ENCODE measurements around the gene PGBD5. TPM values are rescaled to one million over a fixed set of nuclear protein-coding genes. Genes with fewer than 3 reads are reported as not detected.
"Not testable (repeated sequence)": the region's sequence is repeated elsewhere in the genome, so short reads cannot be mapped to it uniquely, and the experiment has no call there.

PGBD5 gene, protein sequence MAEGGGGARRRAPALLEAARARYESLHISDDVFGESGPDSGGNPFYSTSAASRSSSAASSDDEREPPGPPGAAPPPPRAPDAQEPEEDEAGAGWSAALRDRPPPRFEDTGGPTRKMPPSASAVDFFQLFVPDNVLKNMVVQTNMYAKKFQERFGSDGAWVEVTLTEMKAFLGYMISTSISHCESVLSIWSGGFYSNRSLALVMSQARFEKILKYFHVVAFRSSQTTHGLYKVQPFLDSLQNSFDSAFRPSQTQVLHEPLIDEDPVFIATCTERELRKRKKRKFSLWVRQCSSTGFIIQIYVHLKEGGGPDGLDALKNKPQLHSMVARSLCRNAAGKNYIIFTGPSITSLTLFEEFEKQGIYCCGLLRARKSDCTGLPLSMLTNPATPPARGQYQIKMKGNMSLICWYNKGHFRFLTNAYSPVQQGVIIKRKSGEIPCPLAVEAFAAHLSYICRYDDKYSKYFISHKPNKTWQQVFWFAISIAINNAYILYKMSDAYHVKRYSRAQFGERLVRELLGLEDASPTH
- not detected in 2 replicates for total RNA-seq

GRCh38 chr1:230426246-230427093, at the start of gene PGBD5:
Gene PGBD5 (minus strand): TSS chr1:230426332. CDS start chr1:230425928, 404 bp downstream.
- intact Hi-C loops (cut with micrococcal nuclease): loop anchor here (5.0 kb wide), 1 partner anchor 799 kb away; the partner anchor contains the start of genes TAF5L and URB2

GRCh38 chr1:230474924-230475323, 48.8 kb upstream of the PGBD5 start:
- intact Hi-C loops (cut with micrococcal nuclease): not testable (repeated sequence)

- intact Hi-C loops (cut with micrococcal nuclease): not testable (repeated sequence)
These were observed 44.6 kb upstream of the PGBD5 start for GRCh38 chr1:230470750-230471149.

- intact Hi-C loops (cut with micrococcal nuclease): no loop called here
These were observed 43.1 kb upstream of the PGBD5 start for GRCh38 chr1:230469271-230469670.

GRCh38 chr1:230465691-230466090, 39.6 kb upstream of the PGBD5 start:
- intact Hi-C loops (cut with micrococcal nuclease): no loop called here

GRCh38 chr1:230464671-230465070, 38.5 kb upstream of the PGBD5 start:
- intact Hi-C loops (cut with micrococcal nuclease): no loop called here

GRCh38 chr1:230463760-230464159, 37.6 kb upstream of the PGBD5 start:
- intact Hi-C loops (cut with micrococcal nuclease): no loop called here

DNA sequence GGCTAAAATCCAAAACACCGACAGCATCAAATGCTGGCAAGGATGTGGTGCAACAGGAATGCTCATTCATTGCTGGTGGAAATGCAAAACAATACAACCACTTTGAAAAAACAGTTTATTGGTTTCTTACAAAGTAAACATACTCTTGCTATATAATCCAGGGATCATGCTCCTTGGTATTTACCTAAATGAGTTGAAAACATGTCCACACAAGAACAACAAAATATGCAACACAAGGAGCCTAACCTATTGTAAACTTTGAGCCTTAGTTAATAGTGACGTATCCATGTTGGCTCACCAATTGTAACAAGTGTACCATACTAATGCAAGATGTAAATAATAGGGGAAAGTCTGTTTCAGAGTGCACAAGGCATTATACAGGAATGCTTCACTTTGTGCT, 37.2 kb upstream of the PGBD5 start:
- intact Hi-C loops (cut with micrococcal nuclease): no loop called here

- intact Hi-C loops (cut with micrococcal nuclease): no loop called here
These were observed 33.3 kb upstream of the PGBD5 start for GRCh38 chr1:230459465-230459864.

GRCh38 chr1:230458509-230458908, 32.4 kb upstream of the PGBD5 start:
- intact Hi-C loops (cut with micrococcal nuclease): no loop called here

- intact Hi-C loops (cut with micrococcal nuclease): no loop called here
These were observed 30.3 kb upstream of the PGBD5 start for GRCh38 chr1:230456478-230456877.

- intact Hi-C loops (cut with micrococcal nuclease): no loop called here
These were observed 29.2 kb upstream of the PGBD5 start for GRCh38 chr1:230455291-230455690.

DNA sequence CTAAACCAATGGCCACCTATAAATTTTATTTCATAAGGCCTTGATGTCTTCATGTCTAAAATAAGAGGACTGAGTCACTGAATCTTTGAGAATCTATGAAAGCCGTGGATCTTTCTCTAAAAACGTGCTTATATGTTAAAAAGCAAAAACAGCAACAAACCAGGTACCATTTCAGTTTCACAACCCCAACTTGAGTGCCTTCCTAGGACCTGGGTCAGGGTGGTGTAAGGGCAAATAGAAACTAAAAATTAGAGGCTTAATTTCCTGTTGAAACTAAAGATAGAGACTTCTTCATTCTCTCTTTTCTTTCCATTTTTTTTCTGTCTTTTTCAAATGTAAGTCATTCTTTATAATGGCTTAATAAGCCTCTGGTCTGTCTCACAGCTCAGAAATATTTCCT, 27.2 kb upstream of the PGBD5 start:
- intact Hi-C loops (cut with micrococcal nuclease): no loop called here

GRCh38 chr1:230441183-230442029, 15.3 kb upstream of the PGBD5 start:
- intact Hi-C loops (cut with micrococcal nuclease): no loop called here

DNA sequence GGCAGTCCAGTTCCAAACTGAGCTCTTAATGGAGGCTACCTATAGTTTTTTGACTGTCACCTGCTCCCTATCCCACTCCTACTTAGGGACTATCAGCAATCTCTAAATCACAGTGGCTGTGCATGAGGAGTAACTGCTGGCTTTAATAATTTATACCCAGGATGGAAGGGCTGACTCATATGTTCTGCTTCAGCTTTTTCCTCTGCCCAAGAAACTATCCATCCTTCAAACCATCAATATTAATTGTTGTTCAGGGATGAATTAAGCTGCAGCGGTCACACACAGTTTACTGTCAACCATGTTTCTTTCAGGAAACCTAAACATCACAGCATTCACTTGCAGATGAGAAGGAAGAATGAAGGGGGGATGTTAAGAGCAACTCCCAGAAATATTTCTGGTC, 9.0 kb upstream of the PGBD5 start:
- intact Hi-C loops (cut with micrococcal nuclease): no loop called here

- intact Hi-C loops (cut with micrococcal nuclease): no loop called here
These were observed 5.4 kb upstream of the PGBD5 start for GRCh38 chr1:230431527-230431926.

GRCh38 chr1:230430499-230430898, 4.4 kb upstream of the PGBD5 start:
- intact Hi-C loops (cut with micrococcal nuclease): no loop called here

- intact Hi-C loops (cut with micrococcal nuclease): loop anchor here (5.0 kb wide), 1 partner anchor 802 kb away; the partner anchor contains the start of genes TAF5L and URB2
These were observed 3.1 kb upstream of the PGBD5 start for GRCh38 chr1:230429067-230429735.

DNA sequence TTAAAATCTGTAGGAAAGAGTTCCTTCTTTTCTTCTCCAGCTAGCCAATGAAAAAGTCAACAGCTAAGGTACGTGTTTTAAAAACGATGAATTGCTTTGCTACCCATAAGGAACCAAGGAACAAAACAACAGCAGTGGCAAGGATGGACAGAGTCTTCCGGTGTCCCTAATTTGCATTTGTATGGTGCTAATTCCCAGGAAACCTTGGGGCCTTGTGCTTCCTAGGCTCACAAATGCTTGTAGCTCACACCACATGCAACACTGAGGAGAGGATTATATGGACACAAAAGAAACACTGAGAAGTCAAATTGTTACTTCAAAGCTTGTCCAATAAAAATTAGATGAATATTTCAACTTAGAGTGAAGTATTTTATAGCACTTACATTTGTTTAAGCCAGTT, 1.8 kb upstream of the PGBD5 start:
- intact Hi-C loops (cut with micrococcal nuclease): loop anchor here (5.0 kb wide), 1 partner anchor 801 kb away; the partner anchor contains the start of genes TAF5L and URB2

All from T-helper 2 cell treated with Interferon-gamma antibody and Interleukin-4, amounts not matched to agents 100 ng/mL and 5 ng/mL, for 36 hours (primary cell).